Naive B cell (primary cell): Measurements from ENCODE around the gene ZNF415. TPM values are rescaled to one million over a fixed set of nuclear protein-coding genes. Genes with fewer than 3 reads are reported as not detected.

Source experiments
- ATAC-seq, 2 donors: fragments of 150-1000 bp; cut with Tn5 transposase; 2 replicates each; pipeline ENCODE4 v1.10.0; 2021; ENCODE audit warnings: low read depth in 2 of 2, mild to moderate bottlenecking in 2 of 2, moderate library complexity in 2 of 2
- DNase-seq: peaks from one replicate; pipeline ENCODE4 v3.0.0; 2022
- H3K27ac Mint-ChIP-seq, 6 donors: one replicate each; pipeline ENCODE4 v1.8.0; 2020 to 2022; ENCODE audit warnings: mild to moderate bottlenecking in 6 of 6, mixed read lengths in 6 of 6, moderate library complexity in 5 of 6, inconsistent platforms in 2 of 6
- H3K27me3 Mint-ChIP-seq, 3 donors: one replicate each; pipeline ENCODE4 v1.8.0; 2021 to 2022; ENCODE audit warnings: mixed read lengths in 3 of 3, mild to moderate bottlenecking in 1 of 3
- H3K36me3 Mint-ChIP-seq, 2 donors: one replicate each; pipeline ENCODE4 v1.8.0; 2020 to 2022; ENCODE audit warnings: mixed read lengths in 2 of 2, inconsistent platforms in 1 of 2, mild to moderate bottlenecking in 1 of 2
- H3K4me1 Mint-ChIP-seq, 3 donors: one replicate each; pipeline ENCODE4 v1.8.0; 2020 to 2022; ENCODE audit warnings: mixed read lengths in 3 of 3, inconsistent platforms in 1 of 3, mild to moderate bottlenecking in 1 of 3, moderate library complexity in 1 of 3
- H3K4me3 Mint-ChIP-seq, 8 donors: one replicate each; pipeline ENCODE4 v1.8.0; 2020 to 2022; ENCODE audit warnings: mild to moderate bottlenecking in 8 of 8, mixed read lengths in 8 of 8, moderate library complexity in 8 of 8, inconsistent platforms in 2 of 8
- H3K9me3 Mint-ChIP-seq, 7 donors: one replicate each; pipeline ENCODE4 v1.8.0; 2020 to 2022; ENCODE audit warnings: mixed read lengths in 7 of 7, mild to moderate bottlenecking in 5 of 7, inconsistent platforms in 2 of 7, moderate library complexity in 1 of 7
- polyA plus RNA-seq, 6 donors: library from polyadenylated mRNA; unstranded; fragments of 300-500 nt; fragmentation: Illumina TruSeq; gene quantifications; one replicate each; pipeline ENCODE4 v1.2.3, GENCODE V29; 2021; ENCODE audit warnings: low read depth in 6 of 6

The ZNF415 gene
- 10 to 100 TPM in 2 of 6 donors, 1 to 10 TPM in 4; 4.6 to 22.2 (median 6.8) TPM for polyA plus RNA-seq

DNA sequence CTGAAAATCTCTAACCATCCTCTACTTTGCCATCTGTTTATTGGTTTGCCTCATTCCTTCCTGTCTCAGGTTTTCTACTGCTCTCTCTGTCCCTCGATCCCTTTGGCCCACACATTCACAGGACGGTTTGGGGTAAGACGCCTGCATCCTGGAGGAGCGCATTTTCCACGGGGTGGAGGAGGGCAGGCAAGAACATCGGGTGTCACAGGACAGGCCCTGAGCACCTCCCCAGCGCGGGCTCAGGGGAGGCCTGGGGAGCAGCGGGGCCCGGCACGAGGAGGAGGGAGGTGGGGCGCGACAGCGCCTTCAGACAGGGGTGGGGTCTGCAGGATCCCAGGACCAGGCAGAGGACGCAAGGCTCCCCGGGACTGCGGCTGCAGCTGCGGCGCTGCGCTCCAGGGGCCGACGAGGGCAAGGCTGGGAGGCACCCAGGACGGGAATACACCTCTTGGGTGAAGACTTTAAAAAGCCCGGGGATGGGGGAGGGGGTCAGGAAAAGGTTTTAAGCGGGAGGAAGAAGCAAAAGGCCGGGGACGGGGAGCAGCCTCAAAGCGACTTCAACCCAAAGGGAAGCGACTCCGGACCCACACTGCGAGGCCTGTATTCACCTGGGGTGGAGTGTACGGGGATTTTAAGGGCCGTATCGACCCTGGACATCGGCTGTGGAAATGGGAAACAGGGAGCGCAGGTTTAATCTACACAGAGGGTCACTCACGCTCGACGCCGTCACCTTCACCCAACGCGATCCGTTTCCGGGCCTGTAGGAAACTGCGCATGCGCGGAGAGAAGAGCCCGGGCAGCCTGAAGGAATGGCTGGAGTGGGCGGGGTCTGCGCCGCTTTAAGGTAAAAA is at the start of gene ZNF415:
ZNF415 (minus strand) TSS at position 770 of the 851 bp plus-strand sequence. CDS start 10,234 bp downstream, outside the sequence.
- Mint-ChIP-seq H3K9me3 (peaks cover 0 to 37% (median 24%) of the 10 kb centered on the region in 7 donors), H3K27ac (peak within 1 kb of the TSS; percentile 61 to 94 (median 86)), H3K4me1 (peaks cover 10 to 30% (median 26%) of the 10 kb centered on the region in 3 donors), H3K36me3 (peaks cover 3 to 30% of the 10 kb centered on the region in 2 donors), H3K4me3 (peak within 1 kb of the TSS; percentile 71 to 97 (median 91)), H3K27me3 (no peaks in the 10 kb centered on the region)
- ATAC-seq (peak; percentile 89), DNase-seq (peak; percentile 72)

- DNase-seq (no peak), ATAC-seq (no peak)
- Mint-ChIP-seq H3K4me3 (no peak overlapping the region), H3K36me3 (peaks cover 13 to 40% of the 10 kb centered on the region in 2 donors), H3K27me3 (no peaks in the 10 kb centered on the region), H3K9me3 (peaks cover 8 to 45% (median 30%) of the 10 kb centered on the region in 7 donors), H3K27ac (peak overlapping the region in 1 of 6 donors; percentile 60), H3K4me1 (peaks cover 11 to 18% (median 15%) of the 10 kb centered on the region in 3 donors)
Observed at GRCh38 chr19:53182202-53182601, 49.5 kb upstream of the ZNF415 start.

GRCh38 chr19:53177986-53178385 is 45.3 kb upstream of the ZNF415 start:
- ATAC-seq: no peak
- peaks cover 34 to 36% of the 10 kb centered on the region in 2 donors for H3K36me3 Mint-ChIP-seq
- peaks cover 0 to 3% (median 0%) of the 10 kb centered on the region in 3 donors for H3K4me1 Mint-ChIP-seq

GRCh38 chr19:53172889-53173288 is 40.2 kb upstream of the ZNF415 start:
- H3K36me3 Mint-ChIP-seq: peaks cover 38 to 41% of the 10 kb centered on the region in 2 donors
- peaks cover 0 to 3% (median 0%) of the 10 kb centered on the region in 3 donors for H3K4me1 Mint-ChIP-seq
- no peaks in the 10 kb centered on the region for H3K27me3 Mint-ChIP-seq
- no peak for ATAC-seq
- H3K27ac Mint-ChIP-seq: no peak overlapping the region
- DNase-seq: no peak
- peaks cover 6 to 60% (median 50%) of the 10 kb centered on the region in 7 donors for H3K9me3 Mint-ChIP-seq
- H3K4me3 Mint-ChIP-seq: no peak overlapping the region

More at GRCh38 chr19:53177986-53178385, 45.3 kb upstream of the ZNF415 start:
- no peak overlapping the region for H3K27ac Mint-ChIP-seq
- peaks cover 6 to 59% (median 31%) of the 10 kb centered on the region in 7 donors for H3K9me3 Mint-ChIP-seq
- no peaks in the 10 kb centered on the region for H3K27me3 Mint-ChIP-seq
- no peak for DNase-seq
- H3K4me3 Mint-ChIP-seq: no peak overlapping the region

- H3K27ac Mint-ChIP-seq: no peak overlapping the region
- ATAC-seq (no peak), DNase-seq (no peak)
- H3K9me3 Mint-ChIP-seq: peaks cover 4 to 83% (median 66%) of the 10 kb centered on the region in 7 donors
- H3K27me3 Mint-ChIP-seq: no peaks in the 10 kb centered on the region
- no peaks in the 10 kb centered on the region for H3K4me1 Mint-ChIP-seq
- no peak overlapping the region for H3K4me3 Mint-ChIP-seq
- peaks cover 25 to 38% of the 10 kb centered on the region in 2 donors for H3K36me3 Mint-ChIP-seq
Observed at GRCh38 chr19:53165691-53166091, 33.0 kb upstream of the ZNF415 start.

- H3K27ac Mint-ChIP-seq: no peak overlapping the region
- H3K27me3 Mint-ChIP-seq: no peaks in the 10 kb centered on the region
- H3K9me3 Mint-ChIP-seq: peaks cover 8 to 66% (median 43%) of the 10 kb centered on the region in 7 donors
- DNase-seq (no peak), ATAC-seq (no peak)
- H3K4me1 Mint-ChIP-seq: peaks cover 16 to 30% (median 19%) of the 10 kb centered on the region in 3 donors
- H3K4me3 Mint-ChIP-seq: peak overlapping the region in 3 of 8 donors; percentile 19 to 86 (median 22)
- H3K36me3 Mint-ChIP-seq: peaks cover 14 to 44% of the 10 kb centered on the region in 2 donors
Observed at GRCh38 chr19:53161123-53161522, 28.4 kb upstream of the ZNF415 start.

DNA sequence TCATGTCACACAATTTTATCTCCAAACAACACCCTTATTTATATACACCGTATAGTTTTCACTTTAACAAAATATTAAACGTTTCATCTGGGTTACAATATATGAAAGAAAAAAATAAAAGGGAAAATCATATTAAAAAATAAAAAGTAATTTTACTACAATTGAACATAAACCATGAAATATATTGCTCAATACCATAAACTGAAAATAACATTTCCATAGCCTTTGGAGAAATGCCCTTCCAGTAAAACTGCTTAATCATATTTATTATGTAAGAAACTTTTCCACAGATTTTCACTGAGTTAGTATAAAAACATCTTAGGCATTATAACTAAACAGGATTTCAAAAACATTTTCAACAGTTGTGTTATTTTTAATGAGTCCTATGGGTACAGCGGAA is 27.6 kb upstream of the ZNF415 start:
- Mint-ChIP-seq H3K4me3 (peak overlapping the region in 2 of 8 donors; percentile 64 to 93), H3K36me3 (peaks cover 10 to 37% of the 10 kb centered on the region in 2 donors), H3K27ac (no peak overlapping the region), H3K9me3 (peaks cover 2 to 62% (median 36%) of the 10 kb centered on the region in 7 donors), H3K4me1 (peaks cover 16 to 34% (median 19%) of the 10 kb centered on the region in 3 donors), H3K27me3 (no peaks in the 10 kb centered on the region)
- DNase-seq (no peak), ATAC-seq (no peak)

GRCh38 chr19:53158119-53158656 is 25.5 kb upstream of the ZNF415 start:
- Mint-ChIP-seq H3K4me3 (peak overlapping the region; percentile 64 to 96 (median 92)), H3K9me3 (peaks cover 9 to 58% (median 22%) of the 10 kb centered on the region in 7 donors)

DNA sequence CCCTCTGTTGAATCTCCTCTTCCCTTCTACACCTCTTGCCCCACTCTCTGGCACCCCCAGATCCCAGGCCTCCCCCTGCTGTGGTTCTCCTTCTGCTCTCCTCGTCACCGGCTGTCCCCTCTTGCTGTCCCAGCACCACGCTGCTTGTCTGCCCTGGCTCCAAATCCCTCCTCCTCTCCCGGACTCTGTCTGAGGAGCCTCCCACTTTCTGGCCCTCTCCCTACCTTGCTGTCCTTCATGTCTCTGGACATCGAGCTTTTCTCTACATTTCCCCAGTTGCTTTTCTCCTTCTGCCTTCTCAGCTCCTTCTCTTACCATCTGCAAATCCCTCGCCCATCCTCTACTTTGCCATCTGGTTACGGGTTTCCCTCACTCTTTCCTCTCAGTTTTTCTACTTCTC is 24.9 kb upstream of the ZNF415 start:
- Mint-ChIP-seq H3K27me3 (no peaks in the 10 kb centered on the region), H3K36me3 (peaks cover 31 to 52% of the 10 kb centered on the region in 2 donors), H3K9me3 (peaks cover 9 to 58% (median 24%) of the 10 kb centered on the region in 7 donors), H3K4me3 (peak overlapping the region; percentile 64 to 96 (median 92)), H3K27ac (peak overlapping the region; percentile 1 to 94 (median 54)), H3K4me1 (peaks cover 21 to 47% (median 39%) of the 10 kb centered on the region in 3 donors)
- ATAC-seq (no peak), DNase-seq (no peak)

More at GRCh38 chr19:53158119-53158656, 25.5 kb upstream of the ZNF415 start:
- Mint-ChIP-seq H3K36me3 (peaks cover 26 to 48% of the 10 kb centered on the region in 2 donors), H3K4me1 (peaks cover 21 to 43% (median 37%) of the 10 kb centered on the region in 3 donors), H3K27me3 (no peaks in the 10 kb centered on the region), H3K27ac (peak overlapping the region in 5 of 6 donors; percentile 48 to 94 (median 78))
- ATAC-seq (peak; percentile 40), DNase-seq (peak; percentile 13)

- Mint-ChIP-seq H3K27ac (peak overlapping the region in 3 of 6 donors; percentile 48 to 79 (median 48)), H3K9me3 (peaks cover 10 to 58% (median 19%) of the 10 kb centered on the region in 7 donors), H3K27me3 (no peaks in the 10 kb centered on the region), H3K36me3 (peaks cover 31 to 52% of the 10 kb centered on the region in 2 donors), H3K4me1 (peaks cover 21 to 47% (median 39%) of the 10 kb centered on the region in 3 donors), H3K4me3 (peak overlapping the region; percentile 64 to 96 (median 92))
- ATAC-seq (no peak), DNase-seq (no peak)
Observed at GRCh38 chr19:53156850-53157249, 24.1 kb upstream of the ZNF415 start.

GRCh38 chr19:53147645-53148044 is 14.9 kb upstream of the ZNF415 start:
- H3K27me3 Mint-ChIP-seq: no peaks in the 10 kb centered on the region
- peaks cover 14 to 89% (median 68%) of the 10 kb centered on the region in 7 donors for H3K9me3 Mint-ChIP-seq
- H3K4me3 Mint-ChIP-seq: no peak overlapping the region
- H3K27ac Mint-ChIP-seq: no peak overlapping the region
- peaks cover 56 to 76% of the 10 kb centered on the region in 2 donors for H3K36me3 Mint-ChIP-seq
- ATAC-seq (no peak), DNase-seq (no peak)
- H3K4me1 Mint-ChIP-seq: no peaks in the 10 kb centered on the region

DNA sequence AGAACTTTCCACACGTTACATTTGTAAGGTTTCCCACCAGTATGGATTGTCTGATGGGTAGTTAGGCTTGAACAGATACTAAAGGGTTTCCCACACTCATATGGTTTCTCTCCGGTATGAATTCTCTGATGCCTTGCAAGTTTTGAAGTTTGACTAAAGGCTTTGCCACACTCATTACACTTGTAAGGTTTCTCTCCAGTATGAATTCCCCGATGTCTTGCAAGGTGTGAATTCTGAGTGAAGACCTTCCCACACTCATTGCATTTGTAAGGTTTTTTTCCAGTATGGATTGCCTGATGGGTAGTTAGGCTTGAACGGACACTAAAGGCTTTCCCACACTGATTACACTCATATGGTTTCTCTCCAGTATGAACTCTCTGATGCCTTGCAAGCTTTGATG is 7.6 kb upstream of the ZNF415 start:
- ATAC-seq (no peak), DNase-seq (no peak)
- Mint-ChIP-seq H3K9me3 (peaks cover 9 to 83% (median 74%) of the 10 kb centered on the region in 7 donors), H3K4me3 (no peak overlapping the region), H3K27me3 (no peaks in the 10 kb centered on the region), H3K4me1 (no peaks in the 10 kb centered on the region), H3K27ac (no peak overlapping the region), H3K36me3 (peaks cover 45 to 46% of the 10 kb centered on the region in 2 donors)

- H3K27me3 Mint-ChIP-seq: no peaks in the 10 kb centered on the region
- no peak overlapping the region for H3K4me3 Mint-ChIP-seq
- H3K4me1 Mint-ChIP-seq: peaks cover 8 to 16% (median 9%) of the 10 kb centered on the region in 3 donors
- H3K36me3 Mint-ChIP-seq: peaks cover 11 to 26% of the 10 kb centered on the region in 2 donors
- H3K9me3 Mint-ChIP-seq: peaks cover 4 to 69% (median 53%) of the 10 kb centered on the region in 7 donors
- DNase-seq: no peak
- H3K27ac Mint-ChIP-seq: peak overlapping the region in 1 of 6 donors; percentile 27
- no peak for ATAC-seq
Observed at GRCh38 chr19:53136432-53136831, 3.7 kb upstream of the ZNF415 start.
